Activated CD4-positive, alpha-beta T cell treated with anti-CD3 and anti-CD28 coated beads for 48 hours (primary cell): ENCODE results near the gene MIR17HG.

Source experiments
- DNase-seq: peaks from one replicate; pipeline ENCODE4 v3.0.0-alpha.2; 2020

MIR17HG gene

DNA sequence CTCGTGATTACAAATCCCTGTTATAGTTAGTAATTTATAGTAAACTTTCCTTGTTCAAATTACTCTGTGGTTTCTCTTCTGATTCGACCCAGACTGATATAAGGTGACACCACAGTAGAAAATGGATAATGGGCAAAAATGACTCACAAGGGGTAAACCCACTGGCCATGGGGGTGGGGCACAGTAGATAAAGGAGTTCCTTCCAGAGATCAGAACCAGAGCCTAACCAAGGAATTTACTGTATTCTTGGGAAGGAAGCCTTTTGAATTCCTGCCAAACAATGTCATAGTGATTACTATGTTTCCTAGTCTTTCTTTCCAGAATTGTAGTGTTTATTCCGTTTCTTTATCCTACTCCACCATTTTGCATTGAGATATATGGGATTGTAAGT is 21.9 kb downstream of the MIR17HG start:
- peak; percentile 62 for DNase-seq

DNA sequence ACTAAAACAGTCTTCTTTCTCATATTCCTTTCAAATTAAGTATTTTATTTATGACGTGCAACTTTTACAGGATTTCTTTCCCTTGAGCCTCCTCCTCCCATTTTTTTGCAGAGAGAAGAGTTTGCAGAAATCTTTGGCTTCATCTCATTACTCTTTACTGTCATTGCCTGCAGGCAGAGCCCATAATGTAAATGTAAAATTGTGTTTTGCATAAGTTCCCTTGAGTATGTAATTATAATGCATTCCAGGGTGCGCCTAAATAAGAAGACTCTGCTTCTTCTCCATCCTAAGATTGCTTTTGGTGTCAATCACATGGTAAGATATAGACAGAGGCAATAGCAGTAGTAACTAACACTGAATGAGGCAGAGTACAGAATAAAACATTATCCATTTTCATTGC is 23.0 kb downstream of the MIR17HG start:
- DNase-seq = no peak

DNA sequence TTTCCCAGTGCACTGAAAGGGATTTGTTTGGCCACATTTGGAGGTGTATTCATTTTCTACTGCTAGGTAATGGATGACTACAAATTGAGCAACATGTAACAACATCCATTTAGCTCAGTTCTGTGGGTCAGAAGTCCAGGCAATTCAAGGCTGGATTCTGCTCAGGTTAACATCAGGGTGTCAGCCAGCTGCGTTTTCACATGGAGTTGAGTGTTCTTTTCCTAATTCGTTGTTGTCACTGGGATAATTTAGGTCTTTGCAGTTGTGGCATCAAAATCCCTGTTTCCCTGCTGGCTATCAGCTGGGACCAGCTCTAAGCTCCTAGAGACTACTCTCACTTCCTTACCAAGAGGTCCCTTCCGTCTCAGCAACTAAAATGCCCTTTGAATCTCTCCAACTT is 25.4 kb downstream of the MIR17HG start:
- no peak for DNase-seq

DNA sequence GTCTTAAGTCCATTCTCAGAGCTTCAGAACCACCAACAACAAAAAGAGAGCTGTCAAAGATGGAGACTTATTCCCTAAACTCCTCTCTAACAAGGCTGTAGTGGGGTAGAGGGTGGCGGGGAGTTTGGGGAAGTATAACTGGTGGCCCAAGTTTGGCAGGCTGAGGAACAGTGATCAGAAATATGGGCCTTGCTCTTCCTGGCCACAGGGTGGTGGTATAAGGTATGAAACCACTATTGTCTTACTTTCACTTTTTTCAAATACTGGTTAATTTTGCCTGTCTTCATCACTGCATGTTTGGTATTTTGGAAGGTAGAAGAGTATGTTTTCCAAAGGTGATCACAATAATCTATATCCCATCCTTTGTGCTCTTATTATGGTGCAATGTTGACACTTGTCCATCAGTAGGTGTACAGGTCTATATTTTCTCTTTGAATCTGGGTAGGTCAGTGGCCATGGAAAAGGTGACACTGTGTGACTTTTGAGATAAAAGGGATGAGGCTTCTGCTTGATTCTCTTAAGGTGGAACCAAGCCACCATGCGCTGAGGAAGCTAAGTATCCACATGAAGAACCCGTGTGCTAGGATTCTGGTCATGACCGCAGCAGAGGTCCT is 27.7 kb downstream of the MIR17HG start:
- peak; percentile 28 for DNase-seq

DNA sequence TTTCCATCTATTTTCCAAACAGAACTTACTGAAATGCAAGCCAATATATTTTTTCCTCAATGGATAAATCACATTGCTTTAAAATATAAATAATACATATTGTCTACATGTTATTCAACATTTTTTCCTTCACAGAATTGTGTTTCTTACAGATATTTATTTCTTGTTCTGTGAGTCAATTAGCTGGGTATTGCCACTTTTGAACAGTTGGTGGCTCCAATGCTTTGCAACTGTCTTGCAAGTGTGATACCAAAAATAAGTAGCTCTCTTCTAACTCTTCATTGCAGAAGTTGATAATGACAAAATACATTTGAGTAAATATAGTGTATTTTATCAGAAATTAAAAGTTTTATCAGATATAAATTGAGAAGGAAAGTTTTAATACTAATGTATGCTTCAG is 33.9 kb downstream of the MIR17HG start:
- DNase-seq = no peak

DNA sequence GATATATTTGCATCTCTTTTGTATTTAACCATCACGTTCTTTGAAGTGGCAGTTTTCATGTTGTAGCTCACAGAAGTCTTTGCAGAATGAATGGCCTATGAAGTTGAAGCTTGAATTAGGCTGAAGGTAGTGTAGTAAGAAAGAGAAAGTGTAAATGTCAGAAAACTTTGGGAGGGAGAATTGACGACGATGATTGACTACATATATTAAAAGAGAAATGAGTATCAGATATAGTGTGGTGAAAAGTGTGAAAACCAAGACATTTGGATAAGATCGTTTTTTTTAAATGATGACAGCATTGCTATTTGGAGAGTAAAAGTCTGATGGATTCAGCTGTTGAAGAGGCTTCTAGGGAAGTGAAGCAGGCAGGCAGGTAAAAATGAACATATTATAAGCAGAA is 36.3 kb downstream of the MIR17HG start:
- no peak for DNase-seq

DNA sequence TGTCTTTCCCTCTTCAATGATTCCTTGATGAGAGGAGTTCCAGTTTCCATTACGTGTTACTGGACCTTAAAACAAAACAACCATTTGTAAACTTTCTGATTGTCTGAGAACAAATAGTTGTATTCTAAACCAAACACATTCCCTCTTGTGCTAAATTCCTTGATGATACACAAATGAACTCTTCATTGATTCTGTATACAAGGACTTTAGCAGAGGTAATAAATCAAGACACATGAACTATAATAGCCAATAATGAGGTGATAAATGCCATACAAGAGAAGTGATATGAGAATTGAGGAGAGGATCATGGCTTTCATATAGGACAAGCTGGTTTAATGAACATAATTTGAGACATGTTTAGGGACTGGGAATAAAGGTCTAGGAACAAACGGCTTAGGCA is 37.4 kb downstream of the MIR17HG start:
- no peak for DNase-seq

DNA sequence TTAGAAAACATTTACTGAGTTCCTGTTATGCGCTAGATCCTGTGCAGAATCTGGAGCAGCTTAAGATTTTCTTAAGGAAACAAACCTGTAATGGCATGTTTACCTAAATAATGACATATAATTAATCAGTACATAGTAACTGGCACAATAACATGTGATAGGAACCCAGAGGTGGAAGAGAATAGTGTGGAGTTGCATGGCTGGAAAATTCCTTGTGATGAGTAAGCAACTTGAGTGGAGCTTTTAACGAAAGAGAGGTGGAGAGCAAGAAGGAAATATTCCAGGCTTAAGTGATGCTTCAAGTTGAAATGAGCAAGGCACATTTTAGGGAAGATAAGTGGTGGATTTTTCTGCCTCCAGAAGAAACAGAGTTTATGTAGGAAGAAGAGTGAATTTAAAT is 41.7 kb downstream of the MIR17HG start:
- DNase-seq = no peak

DNA sequence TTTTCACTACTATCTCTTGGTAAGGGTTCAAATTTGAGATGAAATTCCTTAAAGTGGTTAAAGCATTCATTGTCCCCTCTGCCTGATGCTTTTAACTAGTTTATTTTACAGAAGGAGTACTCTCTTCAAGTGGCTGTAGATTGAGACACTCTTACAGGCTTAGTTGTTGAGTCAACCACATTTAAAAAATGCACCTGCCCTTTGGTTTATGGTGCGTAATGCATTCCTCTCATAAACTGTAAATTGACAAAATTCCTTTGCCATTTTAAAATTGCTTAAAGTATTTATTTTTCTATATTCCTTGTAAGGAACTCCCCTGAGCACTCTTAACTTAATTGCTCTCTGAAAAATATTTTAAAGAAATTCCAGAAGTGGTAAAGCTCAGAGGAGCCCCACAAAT is 50.1 kb downstream of the MIR17HG start:
- DNase-seq = no peak

DNA sequence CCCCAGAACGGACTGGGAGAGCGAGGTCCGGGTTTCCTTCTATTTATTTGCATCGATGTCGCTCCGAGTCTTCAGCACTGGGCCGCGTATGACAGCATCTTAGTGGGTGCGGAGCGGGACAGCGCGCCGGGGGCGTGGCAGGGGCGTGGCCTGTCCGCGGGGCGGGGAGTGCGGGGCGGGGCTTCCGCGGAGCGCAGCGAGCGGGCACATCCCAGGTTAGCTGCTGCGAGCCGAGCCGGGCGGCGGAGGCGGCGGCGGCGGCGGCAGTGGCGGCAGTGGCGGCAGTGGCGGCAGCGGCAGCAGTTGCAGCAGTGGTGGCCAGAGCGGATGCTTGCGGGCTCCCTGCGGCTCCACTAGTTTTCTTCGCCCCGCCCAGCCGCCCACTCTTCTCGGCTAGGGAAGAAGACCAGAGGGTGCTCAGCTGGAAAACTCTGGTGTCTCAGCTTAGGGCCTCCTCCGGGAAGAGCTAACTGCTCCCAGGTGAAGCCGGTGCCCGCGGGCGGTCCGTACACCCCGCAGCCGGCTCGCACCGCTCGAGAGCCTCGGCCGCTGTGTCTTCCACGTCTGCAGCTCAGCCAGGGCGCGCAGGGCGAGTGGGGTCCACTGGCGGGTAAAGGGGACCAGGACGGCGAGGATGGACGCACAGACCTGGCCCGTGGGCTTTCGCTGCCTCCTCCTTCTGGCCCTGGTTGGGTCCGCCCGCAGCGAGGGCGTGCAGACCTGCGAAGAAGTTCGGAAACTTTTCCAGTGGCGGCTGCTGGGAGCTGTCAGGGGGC is 51.1 kb downstream of the MIR17HG start, which contains the start of gene GPC5:
GPC5 (plus strand) TSS at position 209 of the 776 bp plus-strand sequence.
- DNase-seq = peak; percentile 87

DNA sequence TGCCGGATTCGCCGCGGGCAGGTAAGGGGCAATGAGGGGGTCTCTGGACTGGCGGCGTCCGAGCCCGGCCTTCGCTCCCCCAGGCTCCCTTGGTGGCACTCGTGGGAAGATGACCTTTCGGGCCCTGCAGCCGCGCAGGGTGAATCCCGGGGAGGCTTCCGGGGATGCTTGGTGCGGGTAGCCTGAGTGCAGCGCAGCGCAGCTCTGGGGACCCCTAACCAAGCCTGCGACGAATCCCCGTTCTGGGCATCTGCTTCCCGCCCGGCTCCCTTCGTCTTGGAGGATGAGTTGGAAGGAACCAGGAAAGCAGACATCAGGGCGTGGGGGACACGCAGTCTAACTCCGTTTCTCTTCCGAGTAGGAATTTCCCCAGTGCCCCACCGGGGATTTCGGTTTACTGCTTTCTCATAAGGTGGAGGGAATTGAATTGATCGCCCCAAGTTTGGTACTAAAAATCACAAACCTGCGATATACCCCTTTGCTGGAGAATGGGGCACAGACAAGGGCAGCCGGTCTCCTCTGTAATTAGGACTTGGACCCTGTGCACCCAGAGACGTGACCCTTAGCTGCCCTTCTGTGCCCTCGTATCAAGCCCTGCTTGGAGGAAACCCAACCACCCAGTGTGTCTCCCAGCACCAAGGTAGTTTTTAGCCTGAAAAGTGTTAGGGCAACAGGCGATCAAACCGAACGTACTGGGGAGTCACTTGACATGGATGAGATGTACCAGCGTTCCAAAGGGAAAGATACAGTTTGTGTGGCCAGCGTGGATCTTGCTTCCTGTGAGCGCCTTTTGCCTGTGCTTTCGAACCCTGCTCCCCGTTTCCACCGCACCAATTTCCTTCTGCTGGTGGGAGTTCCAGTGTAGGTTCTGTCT is 51.9 kb downstream of the MIR17HG start:
- DNase-seq = peak; percentile 6

DNA sequence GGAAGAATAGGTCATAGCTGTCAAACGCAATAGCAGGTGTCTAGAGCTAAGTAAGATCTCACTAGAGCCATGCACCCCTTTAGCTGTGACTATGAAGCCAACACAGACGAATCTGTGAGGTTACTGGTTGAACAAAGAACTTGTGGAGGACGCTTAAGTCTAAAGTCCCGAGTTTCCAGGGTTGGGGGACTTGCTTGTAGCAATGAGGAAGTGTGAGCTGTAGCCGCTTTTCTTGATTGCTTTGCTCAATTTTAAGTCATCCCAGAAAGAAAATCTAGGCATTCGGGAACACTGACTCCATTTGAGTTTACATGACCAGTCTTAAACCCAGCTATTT is 52.5 kb downstream of the MIR17HG start:
- no peak for DNase-seq

DNA sequence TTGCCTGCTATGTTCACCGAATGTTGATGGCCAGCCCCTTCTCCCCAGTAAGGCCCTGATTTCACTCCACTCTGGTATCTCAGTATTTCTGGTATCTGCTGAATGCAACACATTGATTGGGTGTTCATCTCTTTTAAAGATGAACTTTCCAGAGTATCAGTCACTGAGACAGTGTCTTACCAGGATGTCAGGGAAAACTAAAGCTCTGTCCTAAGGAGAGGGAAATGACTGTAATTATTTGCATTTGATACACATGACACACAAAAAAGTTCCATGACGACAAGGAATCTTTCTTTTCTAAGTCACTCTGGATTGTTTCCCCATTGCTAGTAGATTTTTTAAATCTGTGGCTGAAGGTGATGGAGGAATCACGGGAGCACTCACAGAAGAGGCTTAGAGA is 53.2 kb downstream of the MIR17HG start:
- no peak for DNase-seq

DNA sequence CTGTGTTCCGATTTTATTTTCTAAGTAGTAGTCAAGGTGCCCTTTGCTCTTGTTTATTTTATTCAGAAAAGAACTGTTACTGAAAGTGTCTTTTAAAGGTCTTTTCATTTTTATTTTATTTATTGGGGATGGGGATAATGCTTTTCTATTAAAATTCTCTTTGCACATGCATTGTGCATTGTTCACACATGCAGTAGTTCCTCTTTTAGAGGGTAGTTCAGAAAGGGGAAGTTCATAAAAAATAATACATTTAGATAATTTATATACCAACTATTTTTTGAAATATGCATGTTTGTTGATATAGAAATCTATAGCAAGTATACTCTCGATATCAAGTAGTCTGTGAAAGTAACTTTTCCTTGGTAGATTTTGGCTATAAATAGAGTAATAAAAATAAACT is 54.4 kb downstream of the MIR17HG start:
- no peak for DNase-seq
